Subcutaneous adipose tissue (tissue), 4 donors: ENCODE results near the gene TRPM5. TPM values are rescaled to one million over a fixed set of nuclear protein-coding genes. Genes with fewer than 3 reads are reported as not detected.

Experiments used
- CTCF ChIP-seq: fragments of 450-650 bp; IDR thresholded peaks from one replicate; pipeline ENCODE4 v1.5.1; 2016; ENCODE audit warnings: low read depth, mild to moderate bottlenecking, control low read depth, antibody characterized with exemption, moderate library complexity
- total RNA-seq, 4 donors: library from RNA; depleted of rRNA; stranded (reverse); fragments of >200 nt; gene quantifications; one replicate each; pipeline ENCODE4 v1.1.0, GENCODE V29; 2016

The TRPM5 gene
- total RNA-seq, 4 donors from 2014 or later = not detected

- TF ChIP-seq CTCF = no peak
These were observed 47.8 kb downstream of the TRPM5 start for GRCh38 chr11:2396471-2396870.

- no peak for TF ChIP-seq CTCF
These were observed 48.5 kb downstream of the TRPM5 start for GRCh38 chr11:2395856-2396255.

GRCh38 chr11:2395211-2395730, 49.0 kb downstream of the TRPM5 start:
- TF ChIP-seq CTCF = no peak

GRCh38 chr11:2394818-2395105, 49.6 kb downstream of the TRPM5 start:
- no peak for TF ChIP-seq CTCF

Other genes starting within 250 kb of the TRPM5 start
- gene ASCL2, start 173.9 kb downstream of the TRPM5 start, total RNA-seq = under 1 TPM; 0.22 to 0.98 (median 0.63) TPM
- gene C11orf21, start 142.6 kb downstream of the TRPM5 start, total RNA-seq = 1 to 10 TPM in 2 of 4 donors, under 1 TPM in 1, not detected in 1; 0.65 to 2.9 (median 1.2) TPM
- 1 to 10 TPM in 3 of 4 donors, not detected in 1; 2.1 to 2.6 (median 2.5) TPM for gene TSPAN32, start 142.5 kb downstream of the TRPM5 start, total RNA-seq
- gene CD81, start 67.2 kb downstream of the TRPM5 start, total RNA-seq = 1,000 to 10,000 TPM in 1 of 4 donors, 100 to 1,000 TPM in 3; 499 to 1,242 (median 673) TPM
- gene TSSC4, start 43.8 kb downstream of the TRPM5 start, total RNA-seq = 10 to 100 TPM; 19.5 to 36.0 (median 27.8) TPM
- gene KCNQ1, start 494 bp upstream of the TRPM5 start, total RNA-seq = 10 to 100 TPM in 1 of 4 donors, 1 to 10 TPM in 3; 3.2 to 12.7 (median 5.5) TPM